Measurements from ENCODE around the gene TAGLN. TPM values are rescaled to one million over a fixed set of nuclear protein-coding genes. Genes with fewer than 3 reads are reported as not detected.

The TAGLN gene
- total RNA-seq, 1 experiment from 2014 or later, result 71.5 TPM

DNA sequence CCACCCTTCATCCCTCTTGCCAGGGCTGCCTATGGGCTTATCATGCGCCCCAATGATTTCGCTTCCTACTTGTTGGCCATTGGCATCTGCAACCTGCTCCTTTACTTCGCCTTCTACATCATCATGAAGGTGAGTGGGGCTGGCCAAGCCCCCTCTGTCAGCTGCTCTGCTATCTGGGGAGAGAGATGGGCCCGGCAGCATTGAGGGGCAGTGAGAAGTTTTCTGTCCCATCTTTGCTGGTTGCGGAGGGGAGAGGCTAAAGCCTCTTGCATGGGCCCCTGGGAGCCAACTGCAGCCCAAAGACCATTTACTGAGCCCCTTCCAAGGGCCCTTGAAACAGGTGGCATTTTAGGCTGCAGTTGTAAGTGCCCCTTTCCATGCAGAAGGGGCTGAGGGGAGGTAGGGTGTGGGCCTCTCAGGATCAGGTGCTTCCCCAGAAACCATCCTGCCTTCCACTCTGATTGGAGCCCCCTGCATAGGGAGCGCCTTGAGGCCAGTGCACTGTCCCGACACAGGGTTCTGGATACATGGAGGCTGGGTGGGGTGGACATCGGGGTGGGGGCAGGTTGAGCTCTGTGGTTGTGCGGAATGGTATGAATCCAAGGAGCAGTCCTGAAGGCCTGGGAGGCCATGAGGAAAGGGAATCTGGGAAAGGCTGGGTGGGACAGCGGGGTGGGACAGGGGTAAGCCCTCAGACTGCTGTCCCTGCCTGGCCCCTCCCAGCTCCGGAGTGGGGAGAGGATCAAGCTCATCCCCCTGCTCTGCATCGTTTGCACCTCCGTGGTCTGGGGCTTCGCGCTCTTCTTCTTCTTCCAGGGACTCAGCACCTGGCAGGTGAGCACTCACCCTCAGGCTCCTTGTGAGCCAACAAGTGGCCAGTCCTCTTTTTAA lies 5.8 kb upstream of the TAGLN start:
- Mint-ChIP-seq H3K27me3 (ENCODE audit: low read depth) (no peaks in the 10 kb centered on the region), H3K4me1 (peaks cover 11% of the 10 kb centered on the region), H3K27ac (no peak overlapping the region; the same call in 1 of the 2 replicates), H3K36me3 (0 out of 2 replicates have a peak, but pooled peaks cover 2% of the 10 kb centered on the region), H3K9me3 (no peaks in the 10 kb centered on the region), H3K4me3 (no peak overlapping the region)
- ChIA-PET CTCF (interaction anchor here (5.9 kb wide), 1 partner anchor 13 kb away, joined by 48 read pairs; the partner anchor contains the start of gene SIDT2), POLR2A (no interaction called here)
- ATAC-seq (no peak), DNase-seq (ENCODE audit: low spot score) (no peak)
- TF ChIP-seq, protein P1, sequence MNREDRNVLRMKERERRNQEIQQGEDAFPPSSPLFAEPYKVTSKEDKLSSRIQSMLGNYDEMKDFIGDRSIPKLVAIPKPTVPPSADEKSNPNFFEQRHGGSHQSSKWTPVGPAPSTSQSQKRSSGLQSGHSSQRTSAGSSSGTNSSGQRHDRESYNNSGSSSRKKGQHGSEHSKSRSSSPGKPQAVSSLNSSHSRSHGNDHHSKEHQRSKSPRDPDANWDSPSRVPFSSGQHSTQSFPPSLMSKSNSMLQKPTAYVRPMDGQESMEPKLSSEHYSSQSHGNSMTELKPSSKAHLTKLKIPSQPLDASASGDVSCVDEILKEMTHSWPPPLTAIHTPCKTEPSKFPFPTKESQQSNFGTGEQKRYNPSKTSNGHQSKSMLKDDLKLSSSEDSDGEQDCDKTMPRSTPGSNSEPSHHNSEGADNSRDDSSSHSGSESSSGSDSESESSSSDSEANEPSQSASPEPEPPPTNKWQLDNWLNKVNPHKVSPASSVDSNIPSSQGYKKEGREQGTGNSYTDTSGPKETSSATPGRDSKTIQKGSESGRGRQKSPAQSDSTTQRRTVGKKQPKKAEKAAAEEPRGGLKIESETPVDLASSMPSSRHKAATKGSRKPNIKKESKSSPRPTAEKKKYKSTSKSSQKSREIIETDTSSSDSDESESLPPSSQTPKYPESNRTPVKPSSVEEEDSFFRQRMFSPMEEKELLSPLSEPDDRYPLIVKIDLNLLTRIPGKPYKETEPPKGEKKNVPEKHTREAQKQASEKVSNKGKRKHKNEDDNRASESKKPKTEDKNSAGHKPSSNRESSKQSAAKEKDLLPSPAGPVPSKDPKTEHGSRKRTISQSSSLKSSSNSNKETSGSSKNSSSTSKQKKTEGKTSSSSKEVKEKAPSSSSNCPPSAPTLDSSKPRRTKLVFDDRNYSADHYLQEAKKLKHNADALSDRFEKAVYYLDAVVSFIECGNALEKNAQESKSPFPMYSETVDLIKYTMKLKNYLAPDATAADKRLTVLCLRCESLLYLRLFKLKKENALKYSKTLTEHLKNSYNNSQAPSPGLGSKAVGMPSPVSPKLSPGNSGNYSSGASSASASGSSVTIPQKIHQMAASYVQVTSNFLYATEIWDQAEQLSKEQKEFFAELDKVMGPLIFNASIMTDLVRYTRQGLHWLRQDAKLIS (CRISPR knock-in tag; IDR thresholded peaks at IDR 0.05; ENCODE audit: borderline replicate concordance), result no peak
- TF ChIP-seq SMAD3 (CRISPR knock-in tag; IDR thresholded peaks at IDR 0.05; ENCODE audit: borderline replicate concordance) (no peak), SMAD4 (CRISPR knock-in tag; IDR thresholded peaks at IDR 0.05) (no peak), TEAD1 (CRISPR knock-in tag; IDR thresholded peaks at IDR 0.05) (no peak), GTF2I (CRISPR knock-in tag; conservative IDR thresholded peaks at IDR 0.05) (no peak), NFE2L1 (CRISPR knock-in tag; IDR thresholded peaks at IDR 0.05) (no peak), CREM (CRISPR knock-in tag; IDR thresholded peaks at IDR 0.05) (no peak)
- TF ChIP-seq, protein P2, sequence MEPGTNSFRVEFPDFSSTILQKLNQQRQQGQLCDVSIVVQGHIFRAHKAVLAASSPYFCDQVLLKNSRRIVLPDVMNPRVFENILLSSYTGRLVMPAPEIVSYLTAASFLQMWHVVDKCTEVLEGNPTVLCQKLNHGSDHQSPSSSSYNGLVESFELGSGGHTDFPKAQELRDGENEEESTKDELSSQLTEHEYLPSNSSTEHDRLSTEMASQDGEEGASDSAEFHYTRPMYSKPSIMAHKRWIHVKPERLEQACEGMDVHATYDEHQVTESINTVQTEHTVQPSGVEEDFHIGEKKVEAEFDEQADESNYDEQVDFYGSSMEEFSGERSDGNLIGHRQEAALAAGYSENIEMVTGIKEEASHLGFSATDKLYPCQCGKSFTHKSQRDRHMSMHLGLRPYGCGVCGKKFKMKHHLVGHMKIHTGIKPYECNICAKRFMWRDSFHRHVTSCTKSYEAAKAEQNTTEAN (CRISPR knock-in tag; IDR thresholded peaks at IDR 0.05), result no peak
- TF ChIP-seq, protein P3, sequence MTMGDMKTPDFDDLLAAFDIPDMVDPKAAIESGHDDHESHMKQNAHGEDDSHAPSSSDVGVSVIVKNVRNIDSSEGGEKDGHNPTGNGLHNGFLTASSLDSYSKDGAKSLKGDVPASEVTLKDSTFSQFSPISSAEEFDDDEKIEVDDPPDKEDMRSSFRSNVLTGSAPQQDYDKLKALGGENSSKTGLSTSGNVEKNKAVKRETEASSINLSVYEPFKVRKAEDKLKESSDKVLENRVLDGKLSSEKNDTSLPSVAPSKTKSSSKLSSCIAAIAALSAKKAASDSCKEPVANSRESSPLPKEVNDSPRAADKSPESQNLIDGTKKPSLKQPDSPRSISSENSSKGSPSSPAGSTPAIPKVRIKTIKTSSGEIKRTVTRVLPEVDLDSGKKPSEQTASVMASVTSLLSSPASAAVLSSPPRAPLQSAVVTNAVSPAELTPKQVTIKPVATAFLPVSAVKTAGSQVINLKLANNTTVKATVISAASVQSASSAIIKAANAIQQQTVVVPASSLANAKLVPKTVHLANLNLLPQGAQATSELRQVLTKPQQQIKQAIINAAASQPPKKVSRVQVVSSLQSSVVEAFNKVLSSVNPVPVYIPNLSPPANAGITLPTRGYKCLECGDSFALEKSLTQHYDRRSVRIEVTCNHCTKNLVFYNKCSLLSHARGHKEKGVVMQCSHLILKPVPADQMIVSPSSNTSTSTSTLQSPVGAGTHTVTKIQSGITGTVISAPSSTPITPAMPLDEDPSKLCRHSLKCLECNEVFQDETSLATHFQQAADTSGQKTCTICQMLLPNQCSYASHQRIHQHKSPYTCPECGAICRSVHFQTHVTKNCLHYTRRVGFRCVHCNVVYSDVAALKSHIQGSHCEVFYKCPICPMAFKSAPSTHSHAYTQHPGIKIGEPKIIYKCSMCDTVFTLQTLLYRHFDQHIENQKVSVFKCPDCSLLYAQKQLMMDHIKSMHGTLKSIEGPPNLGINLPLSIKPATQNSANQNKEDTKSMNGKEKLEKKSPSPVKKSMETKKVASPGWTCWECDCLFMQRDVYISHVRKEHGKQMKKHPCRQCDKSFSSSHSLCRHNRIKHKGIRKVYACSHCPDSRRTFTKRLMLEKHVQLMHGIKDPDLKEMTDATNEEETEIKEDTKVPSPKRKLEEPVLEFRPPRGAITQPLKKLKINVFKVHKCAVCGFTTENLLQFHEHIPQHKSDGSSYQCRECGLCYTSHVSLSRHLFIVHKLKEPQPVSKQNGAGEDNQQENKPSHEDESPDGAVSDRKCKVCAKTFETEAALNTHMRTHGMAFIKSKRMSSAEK (CRISPR knock-in tag; IDR thresholded peaks at IDR 0.05; ENCODE audit: borderline replicate concordance), result no peak

DNA sequence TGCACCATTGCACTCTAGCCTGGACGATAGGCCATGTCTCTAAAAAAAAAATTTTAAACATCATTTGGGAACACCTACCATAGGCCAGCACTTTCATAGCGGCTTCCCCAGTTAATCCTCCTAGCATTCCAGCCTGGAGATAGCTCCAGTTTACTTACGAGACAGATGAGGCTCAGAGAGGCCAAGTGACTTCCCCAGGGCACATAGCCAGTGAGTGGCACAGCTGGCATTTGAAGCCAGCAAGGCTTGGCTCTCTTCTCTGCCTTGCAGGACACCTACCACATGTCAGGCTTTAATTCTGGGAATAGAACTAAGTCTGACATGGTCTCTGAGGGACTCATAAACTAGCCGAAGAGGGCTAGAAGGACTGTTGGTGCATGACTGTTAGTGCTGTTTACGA lies 4.9 kb upstream of the TAGLN start:
- CTCF ChIA-PET, result interaction anchor here (5.9 kb wide), 1 partner anchor 14 kb away, joined by 48 read pairs; the partner anchor contains the start of gene SIDT2
- Mint-ChIP-seq H3K27ac (no peak overlapping the region), H3K4me1 (peaks cover 16% of the 10 kb centered on the region), H3K9me3 (no peaks in the 10 kb centered on the region), H3K27me3 (ENCODE audit: low read depth) (no peaks in the 10 kb centered on the region), H3K4me3 (no peak overlapping the region), H3K36me3 (no peaks in the 10 kb centered on the region)
- POLR2A ChIA-PET, result no interaction called here
- no peak for ATAC-seq
- DNase-seq (ENCODE audit: low spot score), result no peak
- TF ChIP-seq GABPB1 (CRISPR knock-in tag; IDR thresholded peaks at IDR 0.05) (no peak), SMAD4 (CRISPR knock-in tag; IDR thresholded peaks at IDR 0.05) (no peak), CREM (CRISPR knock-in tag; IDR thresholded peaks at IDR 0.05) (no peak), KAT7 (CRISPR knock-in tag; IDR thresholded peaks at IDR 0.05; ENCODE audit: borderline replicate concordance) (no peak), FOXJ3 (CRISPR knock-in tag; IDR thresholded peaks at IDR 0.05; ENCODE audit: borderline replicate concordance) (no peak), JUN (CRISPR knock-in tag; IDR thresholded peaks at IDR 0.05) (no peak), ZNF416 (CRISPR knock-in tag; IDR thresholded peaks at IDR 0.05) (no peak)
- TF ChIP-seq, protein P4, sequence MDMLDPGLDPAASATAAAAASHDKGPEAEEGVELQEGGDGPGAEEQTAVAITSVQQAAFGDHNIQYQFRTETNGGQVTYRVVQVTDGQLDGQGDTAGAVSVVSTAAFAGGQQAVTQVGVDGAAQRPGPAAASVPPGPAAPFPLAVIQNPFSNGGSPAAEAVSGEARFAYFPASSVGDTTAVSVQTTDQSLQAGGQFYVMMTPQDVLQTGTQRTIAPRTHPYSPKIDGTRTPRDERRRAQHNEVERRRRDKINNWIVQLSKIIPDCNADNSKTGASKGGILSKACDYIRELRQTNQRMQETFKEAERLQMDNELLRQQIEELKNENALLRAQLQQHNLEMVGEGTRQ (CRISPR knock-in tag; IDR thresholded peaks at IDR 0.05), result no peak
- TF ChIP-seq, protein P2 (CRISPR knock-in tag; IDR thresholded peaks at IDR 0.05), result no peak
- TF ChIP-seq, protein P5, sequence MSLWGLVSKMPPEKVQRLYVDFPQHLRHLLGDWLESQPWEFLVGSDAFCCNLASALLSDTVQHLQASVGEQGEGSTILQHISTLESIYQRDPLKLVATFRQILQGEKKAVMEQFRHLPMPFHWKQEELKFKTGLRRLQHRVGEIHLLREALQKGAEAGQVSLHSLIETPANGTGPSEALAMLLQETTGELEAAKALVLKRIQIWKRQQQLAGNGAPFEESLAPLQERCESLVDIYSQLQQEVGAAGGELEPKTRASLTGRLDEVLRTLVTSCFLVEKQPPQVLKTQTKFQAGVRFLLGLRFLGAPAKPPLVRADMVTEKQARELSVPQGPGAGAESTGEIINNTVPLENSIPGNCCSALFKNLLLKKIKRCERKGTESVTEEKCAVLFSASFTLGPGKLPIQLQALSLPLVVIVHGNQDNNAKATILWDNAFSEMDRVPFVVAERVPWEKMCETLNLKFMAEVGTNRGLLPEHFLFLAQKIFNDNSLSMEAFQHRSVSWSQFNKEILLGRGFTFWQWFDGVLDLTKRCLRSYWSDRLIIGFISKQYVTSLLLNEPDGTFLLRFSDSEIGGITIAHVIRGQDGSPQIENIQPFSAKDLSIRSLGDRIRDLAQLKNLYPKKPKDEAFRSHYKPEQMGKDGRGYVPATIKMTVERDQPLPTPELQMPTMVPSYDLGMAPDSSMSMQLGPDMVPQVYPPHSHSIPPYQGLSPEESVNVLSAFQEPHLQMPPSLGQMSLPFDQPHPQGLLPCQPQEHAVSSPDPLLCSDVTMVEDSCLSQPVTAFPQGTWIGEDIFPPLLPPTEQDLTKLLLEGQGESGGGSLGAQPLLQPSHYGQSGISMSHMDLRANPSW (CRISPR knock-in tag; conservative IDR thresholded peaks at IDR 0.05; ENCODE audit: low read depth), result no peak
- TF ChIP-seq, protein P6, sequence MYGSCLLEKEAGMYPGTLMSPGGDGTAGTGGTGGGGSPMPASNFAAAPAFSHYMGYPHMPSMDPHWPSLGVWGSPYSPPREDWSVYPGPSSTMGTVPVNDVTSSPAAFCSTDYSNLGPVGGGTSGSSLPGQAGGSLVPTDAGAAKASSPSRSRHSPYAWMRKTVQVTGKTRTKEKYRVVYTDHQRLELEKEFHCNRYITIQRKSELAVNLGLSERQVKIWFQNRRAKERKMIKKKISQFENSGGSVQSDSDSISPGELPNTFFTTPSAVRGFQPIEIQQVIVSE (CRISPR knock-in tag; IDR thresholded peaks at IDR 0.05; ENCODE audit: borderline replicate concordance), result no peak

Measured in WTC11 (cell line).